ENCODE data around the gene TUSC1. TPM values are rescaled to one million over a fixed set of nuclear protein-coding genes. Genes with fewer than 3 reads are reported as not detected.

Gene TUSC1
- total and polyA plus RNA-seq, 7 experiments from 2014 or later: 0.10 to 0.48 (median 0.17) TPM; not detected in 2

DNA sequence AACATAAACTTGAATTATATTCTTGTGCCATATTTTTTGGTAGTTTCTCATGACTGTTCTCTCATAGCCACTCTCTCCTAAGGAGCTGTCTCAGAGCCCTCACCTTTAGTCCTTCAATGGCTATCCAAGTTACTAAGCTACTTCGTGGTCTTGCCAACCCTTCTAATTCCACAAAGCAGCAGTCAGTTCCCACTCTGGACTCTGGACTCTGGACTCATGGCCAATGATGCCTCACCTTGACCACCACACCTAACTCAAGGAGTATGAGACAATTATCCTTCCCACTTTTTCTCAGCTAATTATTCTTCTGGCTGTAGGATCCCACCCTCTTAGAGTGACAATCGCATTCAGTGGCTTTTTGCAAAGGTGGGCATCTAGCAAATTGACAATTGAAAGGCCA lies 42.2 kb downstream of the TUSC1 start:
- Mint-ChIP-seq H3K9me3 (peaks cover 0 to 19% (median 3%) of the 10 kb centered on the region in 11 donors), H3K4me3 (no peak overlapping the region), H3K27me3 (no peaks in the 10 kb centered on the region), H3K36me3 (no peaks in the 10 kb centered on the region), H3K27ac (no peak overlapping the region), H3K4me1 (no peaks in the 10 kb centered on the region)
- no peak for DNase-seq
- no peak overlapping the region for H3K27ac ChIP-seq (ENCODE audit: low read depth, low read length)
- ChIA-PET CTCF (no interaction called here), POLR2A (no interaction called here)
- H3K9me3 ChIP-seq (ENCODE audit: control insufficient read depth in 2 of 3, low read length in 3 of 3): no peaks in the 10 kb centered on the region
- ATAC-seq: no peak
- no peaks in the 10 kb centered on the region for H3K4me1 ChIP-seq (ENCODE audit: control insufficient read depth in 2 of 2, insufficient read depth in 2 of 2, low read length in 2 of 2)
- H3K4me3 ChIP-seq (ENCODE audit: low read length): no peak overlapping the region
- H3K27me3 ChIP-seq (ENCODE audit: control insufficient read depth in 2 of 2, insufficient read depth in 2 of 2, low read length in 2 of 2): no peaks in the 10 kb centered on the region
- intact Hi-C loops (cut with micrococcal nuclease): loop anchor here in 1 of 2 donors (10.0 kb wide), 1 partner anchor 139 kb away; no protein-coding TSS in a partner anchor
- H3K36me3 ChIP-seq (ENCODE audit: control insufficient read depth in 2 of 3, insufficient read depth in 3 of 3, low read length in 3 of 3): no peaks in the 10 kb centered on the region

DNA sequence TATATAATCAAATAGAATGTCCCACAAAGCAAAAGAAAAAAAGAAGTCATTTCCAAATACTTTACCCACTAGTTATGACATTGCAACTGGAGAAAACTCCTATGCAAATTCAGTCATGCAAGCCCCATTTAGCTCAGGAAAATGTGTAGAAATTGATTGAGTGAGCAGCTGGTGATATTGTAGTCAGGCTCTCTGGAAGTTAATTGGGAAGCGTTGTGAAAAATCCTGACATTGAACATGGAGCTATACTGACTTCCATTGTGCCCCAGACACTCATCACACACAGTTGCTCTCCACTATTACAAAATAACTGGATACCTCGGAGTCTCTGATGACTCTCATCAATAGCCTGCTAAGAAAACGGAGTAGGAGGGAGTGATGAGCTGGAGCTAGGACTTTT lies 49.0 kb downstream of the TUSC1 start:
- POLR2A ChIA-PET: no interaction called here

More for the DNA sequence above, 49.0 kb downstream of the TUSC1 start:
- Histone ChIP-seq H3K36me3 (ENCODE audit: control insufficient read depth in 2 of 3, insufficient read depth in 3 of 3, low read length in 3 of 3) (no peaks in the 10 kb centered on the region), H3K4me3 (ENCODE audit: low read length) (no peak overlapping the region), H3K9me3 (ENCODE audit: control insufficient read depth in 2 of 3, low read length in 3 of 3) (no peaks in the 10 kb centered on the region), H3K4me1 (ENCODE audit: control insufficient read depth in 2 of 2, insufficient read depth in 2 of 2, low read length in 2 of 2) (no peaks in the 10 kb centered on the region), H3K27ac (ENCODE audit: low read depth, low read length) (no peak overlapping the region), H3K27me3 (ENCODE audit: control insufficient read depth in 2 of 2, insufficient read depth in 2 of 2, low read length in 2 of 2) (no peaks in the 10 kb centered on the region)
- CTCF ChIA-PET: no interaction called here
- no peak for ATAC-seq
- Mint-ChIP-seq H3K36me3 (no peaks in the 10 kb centered on the region), H3K9me3 (peaks cover 0 to 37% (median 8%) of the 10 kb centered on the region in 11 donors), H3K27ac (no peak overlapping the region), H3K4me1 (no peaks in the 10 kb centered on the region), H3K27me3 (no peaks in the 10 kb centered on the region), H3K4me3 (no peak overlapping the region)
- intact Hi-C loops (cut with micrococcal nuclease): no loop called here
- no peak for DNase-seq

All from naive thymus-derived CD4-positive, alpha-beta T cell (primary cell).